HG03439 (cell line): ENCODE results near the gene LPGAT1.
A peak's percentile ranks its signal among the peaks of the same experiment; 100 is the strongest.
"Not testable (repeated sequence)": the region's sequence is repeated elsewhere in the genome, so short reads cannot be mapped to it uniquely, and the experiment has no call there.

Experiments used
- ATAC-seq: cut with Tn5 transposase; IDR thresholded peaks from one replicate; pipeline ENCODE4 v1.9.1; 2021; ENCODE audit warnings: mild to moderate bottlenecking, moderate library complexity; ENCODE audit not compliant: unreplicated experiment

The LPGAT1 gene

GRCh38 chr1:211830328-211831142 is at the start of gene LPGAT1:
Gene LPGAT1 (minus strand): TSS chr1:211830763. CDS start chr1:211829296, 1,467 bp downstream.
- ATAC-seq: peak; percentile 60

- no peak for ATAC-seq
Measured at GRCh38 chr1:211879475-211879874, 48.9 kb upstream of the LPGAT1 start.

GRCh38 chr1:211876851-211877590 is 46.5 kb upstream of the LPGAT1 start:
- no peak for ATAC-seq

GRCh38 chr1:211875541-211875940 is 45.0 kb upstream of the LPGAT1 start:
- no peak for ATAC-seq

GRCh38 chr1:211874521-211875347 is 44.2 kb upstream of the LPGAT1 start:
- no peak for ATAC-seq

GRCh38 chr1:211873731-211874130 is 43.2 kb upstream of the LPGAT1 start:
- ATAC-seq: not testable (repeated sequence)

- no peak for ATAC-seq
Measured at GRCh38 chr1:211870156-211870555, 39.6 kb upstream of the LPGAT1 start.

- ATAC-seq: no peak
Measured at GRCh38 chr1:211865180-211865579, 34.6 kb upstream of the LPGAT1 start.

- ATAC-seq: no peak
Measured at GRCh38 chr1:211859405-211859804, 28.8 kb upstream of the LPGAT1 start.

GRCh38 chr1:211851174-211851573 is 20.6 kb upstream of the LPGAT1 start:
- no peak for ATAC-seq

GRCh38 chr1:211843507-211844298 is 13.1 kb upstream of the LPGAT1 start:
- no peak for ATAC-seq

- ATAC-seq: no peak
Measured at GRCh38 chr1:211843018-211843417, 12.5 kb upstream of the LPGAT1 start.

- no peak for ATAC-seq
Measured at GRCh38 chr1:211842518-211842917, 12.0 kb upstream of the LPGAT1 start.

- ATAC-seq: no peak
Measured at GRCh38 chr1:211839106-211839505, 8.5 kb upstream of the LPGAT1 start.

GRCh38 chr1:211833174-211833820 is 2.7 kb upstream of the LPGAT1 start:
- ATAC-seq: no peak

- no peak for ATAC-seq
Measured at GRCh38 chr1:211832661-211833060, 2.1 kb upstream of the LPGAT1 start.

- ATAC-seq: no peak
Measured at GRCh38 chr1:211831558-211832323, 1.2 kb upstream of the LPGAT1 start.

GRCh38 chr1:211830055-211830327 is 572 bp downstream of the LPGAT1 start:
- ATAC-seq: peak; percentile 38

GRCh38 chr1:211829343-211830054 is 1.1 kb downstream of the LPGAT1 start:
- no peak for ATAC-seq
